Suprapubic skin (tissue), 4 donors: Measurements from ENCODE around the gene TPD52L2.

ENCODE experiments used
- EP300 ChIP-seq: sonication (generic); formaldehyde crosslinking; IDR thresholded peaks from one replicate; pipeline ENCODE4 v1.6.1; 2017; ENCODE audit warnings: antibody characterized with exemption
- POLR2A ChIP-seq, 2 donors: fragments of 450-650 bp; IDR thresholded peaks; one replicate each; pipeline ENCODE4 v1.6.1; 2017; ENCODE audit warnings: antibody characterized with exemption in 2 of 2, mild to moderate bottlenecking in 2 of 2, moderate library complexity in 2 of 2
- POLR2AphosphoS5 ChIP-seq, 3 donors: sonication (generic); formaldehyde crosslinking; IDR thresholded peaks; one replicate each; pipeline ENCODE4 v1.6.1; 2017; ENCODE audit warnings: antibody characterized with exemption in 3 of 3
- TF ChIP-seq, protein P1 (sequence below), 2 donors: fragments of 200-600 bp in 1 of 2; fragments of 450-650 bp in 1 of 2; sonication (generic) in 1 of 2; IDR thresholded peaks; one replicate each; pipeline ENCODE4 v1.5.1; 2016 to 2019; ENCODE audit warnings: antibody characterized with exemption in 2 of 2, mild to moderate bottlenecking in 1 of 2, moderate library complexity in 1 of 2

DNA sequence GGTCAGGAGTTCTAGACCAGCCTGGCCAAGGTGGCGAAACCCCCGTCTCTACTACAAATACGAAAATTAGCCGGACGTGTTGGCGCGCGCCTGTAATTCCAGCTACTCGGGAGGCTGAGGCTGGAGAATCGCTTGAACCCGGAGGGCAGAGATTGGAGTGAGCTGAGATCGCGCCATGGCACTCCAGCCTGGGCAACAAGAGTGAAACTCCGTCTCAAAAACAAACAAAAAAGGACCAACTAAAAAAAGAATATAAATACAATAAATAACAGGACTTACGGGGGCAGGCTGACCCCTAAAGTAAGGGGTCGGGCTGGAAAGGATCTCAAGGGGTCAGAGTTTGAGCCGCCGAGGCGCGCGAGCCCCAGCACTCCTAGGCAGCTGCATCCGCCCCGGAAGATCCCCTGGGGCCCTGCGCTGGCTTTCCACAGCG is 509 bp upstream of the TPD52L2 start:
- TF ChIP-seq, protein P1, sequence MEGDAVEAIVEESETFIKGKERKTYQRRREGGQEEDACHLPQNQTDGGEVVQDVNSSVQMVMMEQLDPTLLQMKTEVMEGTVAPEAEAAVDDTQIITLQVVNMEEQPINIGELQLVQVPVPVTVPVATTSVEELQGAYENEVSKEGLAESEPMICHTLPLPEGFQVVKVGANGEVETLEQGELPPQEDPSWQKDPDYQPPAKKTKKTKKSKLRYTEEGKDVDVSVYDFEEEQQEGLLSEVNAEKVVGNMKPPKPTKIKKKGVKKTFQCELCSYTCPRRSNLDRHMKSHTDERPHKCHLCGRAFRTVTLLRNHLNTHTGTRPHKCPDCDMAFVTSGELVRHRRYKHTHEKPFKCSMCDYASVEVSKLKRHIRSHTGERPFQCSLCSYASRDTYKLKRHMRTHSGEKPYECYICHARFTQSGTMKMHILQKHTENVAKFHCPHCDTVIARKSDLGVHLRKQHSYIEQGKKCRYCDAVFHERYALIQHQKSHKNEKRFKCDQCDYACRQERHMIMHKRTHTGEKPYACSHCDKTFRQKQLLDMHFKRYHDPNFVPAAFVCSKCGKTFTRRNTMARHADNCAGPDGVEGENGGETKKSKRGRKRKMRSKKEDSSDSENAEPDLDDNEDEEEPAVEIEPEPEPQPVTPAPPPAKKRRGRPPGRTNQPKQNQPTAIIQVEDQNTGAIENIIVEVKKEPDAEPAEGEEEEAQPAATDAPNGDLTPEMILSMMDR (IDR thresholded peaks at IDR 0.05) = no peak
- no peak for TF ChIP-seq EP300
- no peak for TF ChIP-seq POLR2AphosphoS5 (IDR thresholded peaks at IDR 0.05)
- no peak for TF ChIP-seq POLR2A (IDR thresholded peaks at IDR 0.05)
